HG02642 (cell line): ENCODE results near the gene MYO3A.

Experiments
- ATAC-seq: cut with Tn5 transposase; IDR thresholded peaks from one replicate; pipeline ENCODE4 v1.9.1; 2021; ENCODE audit warnings: mild to moderate bottlenecking; ENCODE audit not compliant: unreplicated experiment, poor library complexity

MYO3A gene, protein sequence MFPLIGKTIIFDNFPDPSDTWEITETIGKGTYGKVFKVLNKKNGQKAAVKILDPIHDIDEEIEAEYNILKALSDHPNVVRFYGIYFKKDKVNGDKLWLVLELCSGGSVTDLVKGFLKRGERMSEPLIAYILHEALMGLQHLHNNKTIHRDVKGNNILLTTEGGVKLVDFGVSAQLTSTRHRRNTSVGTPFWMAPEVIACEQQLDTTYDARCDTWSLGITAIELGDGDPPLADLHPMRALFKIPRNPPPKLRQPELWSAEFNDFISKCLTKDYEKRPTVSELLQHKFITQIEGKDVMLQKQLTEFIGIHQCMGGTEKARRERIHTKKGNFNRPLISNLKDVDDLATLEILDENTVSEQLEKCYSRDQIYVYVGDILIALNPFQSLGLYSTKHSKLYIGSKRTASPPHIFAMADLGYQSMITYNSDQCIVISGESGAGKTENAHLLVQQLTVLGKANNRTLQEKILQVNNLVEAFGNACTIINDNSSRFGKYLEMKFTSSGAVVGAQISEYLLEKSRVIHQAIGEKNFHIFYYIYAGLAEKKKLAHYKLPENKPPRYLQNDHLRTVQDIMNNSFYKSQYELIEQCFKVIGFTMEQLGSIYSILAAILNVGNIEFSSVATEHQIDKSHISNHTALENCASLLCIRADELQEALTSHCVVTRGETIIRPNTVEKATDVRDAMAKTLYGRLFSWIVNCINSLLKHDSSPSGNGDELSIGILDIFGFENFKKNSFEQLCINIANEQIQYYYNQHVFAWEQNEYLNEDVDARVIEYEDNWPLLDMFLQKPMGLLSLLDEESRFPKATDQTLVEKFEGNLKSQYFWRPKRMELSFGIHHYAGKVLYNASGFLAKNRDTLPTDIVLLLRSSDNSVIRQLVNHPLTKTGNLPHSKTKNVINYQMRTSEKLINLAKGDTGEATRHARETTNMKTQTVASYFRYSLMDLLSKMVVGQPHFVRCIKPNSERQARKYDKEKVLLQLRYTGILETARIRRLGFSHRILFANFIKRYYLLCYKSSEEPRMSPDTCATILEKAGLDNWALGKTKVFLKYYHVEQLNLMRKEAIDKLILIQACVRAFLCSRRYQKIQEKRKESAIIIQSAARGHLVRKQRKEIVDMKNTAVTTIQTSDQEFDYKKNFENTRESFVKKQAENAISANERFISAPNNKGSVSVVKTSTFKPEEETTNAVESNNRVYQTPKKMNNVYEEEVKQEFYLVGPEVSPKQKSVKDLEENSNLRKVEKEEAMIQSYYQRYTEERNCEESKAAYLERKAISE (N-terminal part only)

DNA sequence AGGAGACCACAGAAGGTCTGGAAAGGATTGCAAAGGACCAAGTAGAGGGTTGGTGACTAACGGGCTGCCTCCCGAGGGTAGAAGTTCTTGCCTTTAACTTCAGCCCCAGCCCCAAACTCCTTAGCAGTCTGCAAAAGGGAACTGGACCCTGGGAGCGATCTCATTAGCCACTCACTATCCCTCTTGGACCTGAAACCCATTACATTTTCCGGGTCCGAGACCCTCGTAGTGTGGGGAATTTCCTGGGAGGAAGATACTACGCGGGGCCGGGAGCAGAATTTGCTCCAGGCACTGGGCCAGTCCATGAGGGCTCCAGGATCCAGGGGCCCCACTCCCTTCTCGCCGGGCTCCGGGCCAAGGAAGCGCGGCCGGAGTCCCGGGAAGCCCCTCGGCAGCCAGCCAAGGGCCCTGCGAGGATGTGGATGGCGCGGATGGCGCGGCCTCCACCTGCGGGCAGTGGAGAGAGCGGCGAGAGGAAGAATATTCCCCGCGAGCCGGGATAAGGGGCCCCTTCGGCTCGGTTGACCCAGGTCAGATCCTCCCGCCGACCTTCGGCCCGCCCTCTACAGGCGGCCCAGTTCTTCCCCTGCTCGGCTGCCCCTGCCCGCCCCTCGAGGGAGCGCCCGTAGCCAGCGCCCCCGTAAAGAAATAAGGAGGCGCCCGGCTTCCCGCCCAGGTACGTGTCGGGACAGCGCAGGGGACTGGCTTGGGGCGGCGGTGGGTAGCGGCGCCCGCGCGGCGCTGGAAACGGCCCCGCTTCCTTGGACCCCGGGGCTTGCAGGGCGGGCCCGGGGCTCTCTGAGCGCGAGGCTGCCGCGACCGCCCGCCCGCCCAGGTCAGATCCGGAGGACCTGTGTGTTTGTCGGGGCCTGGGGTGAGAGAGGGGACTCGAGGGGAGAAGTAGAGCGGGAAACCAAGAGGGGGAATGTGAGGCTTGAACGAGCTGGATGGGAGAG lies at the start of gene MYO3A:
Gene MYO3A, plus strand, starts transcription at position 577 of the 956 bp plus-strand sequence. CDS start 17,882 bp downstream, outside the sequence.
- ATAC-seq, result no peak

- no peak for ATAC-seq
Measured at GRCh38 chr10:25888627-25889026, 45.4 kb upstream of the MYO3A start.

DNA sequence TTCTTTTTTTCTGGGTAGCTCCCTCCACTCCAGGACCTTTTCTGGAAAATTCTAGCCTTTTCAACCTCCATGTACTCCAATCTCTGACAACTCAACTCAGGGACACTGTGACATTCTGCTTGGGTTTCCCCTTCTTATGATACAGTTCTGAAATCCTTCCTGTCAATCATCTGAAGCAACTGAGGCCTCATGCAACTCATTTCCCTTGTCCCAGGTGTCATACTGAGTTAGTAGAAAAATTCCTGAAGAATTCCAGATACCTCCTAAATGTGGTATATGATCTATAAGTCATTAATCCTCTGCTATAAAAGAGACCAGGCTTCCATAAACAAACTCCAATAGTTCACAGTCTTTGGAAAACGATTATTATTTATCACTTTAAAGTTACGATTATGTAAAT lies 43.0 kb upstream of the MYO3A start:
- ATAC-seq, result no peak

DNA sequence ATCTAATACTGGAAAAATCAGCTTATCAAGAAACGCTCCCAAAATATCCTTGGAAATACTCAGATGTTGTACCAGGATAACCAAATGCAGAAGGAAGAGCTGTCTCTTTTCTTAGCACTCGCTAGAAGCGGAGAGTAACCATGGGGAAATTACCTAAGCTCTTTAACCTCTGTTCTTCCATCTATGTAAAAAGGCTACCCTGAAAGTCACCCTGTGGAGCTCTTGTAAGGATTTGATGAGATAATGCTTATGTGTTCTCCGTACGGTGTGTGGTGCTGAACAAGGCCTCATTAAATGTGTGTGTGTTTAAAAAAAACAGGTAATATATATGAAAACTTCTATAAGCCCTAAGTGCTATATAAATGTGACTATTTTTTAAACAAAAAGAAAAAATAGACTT lies 38.2 kb upstream of the MYO3A start:
- no peak for ATAC-seq

DNA sequence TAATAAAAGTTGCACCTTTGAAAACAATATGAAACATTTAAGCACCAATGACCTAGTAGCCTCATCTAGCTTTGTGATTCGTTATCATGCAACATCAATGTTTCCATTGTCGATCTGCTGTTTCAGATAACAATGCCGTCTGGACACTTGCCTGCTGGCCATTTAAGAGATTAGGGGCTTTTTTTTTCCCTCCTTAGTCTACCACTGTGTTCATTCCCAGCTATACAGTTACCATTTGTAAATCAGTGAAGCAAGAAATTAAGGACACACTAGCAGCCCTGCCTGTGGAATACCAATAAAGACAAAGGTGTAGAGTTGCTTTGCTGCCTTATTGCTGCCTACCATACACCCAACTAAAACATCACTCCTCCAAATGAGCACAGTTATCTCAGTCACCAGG lies 37.6 kb upstream of the MYO3A start:
- no peak for ATAC-seq

DNA sequence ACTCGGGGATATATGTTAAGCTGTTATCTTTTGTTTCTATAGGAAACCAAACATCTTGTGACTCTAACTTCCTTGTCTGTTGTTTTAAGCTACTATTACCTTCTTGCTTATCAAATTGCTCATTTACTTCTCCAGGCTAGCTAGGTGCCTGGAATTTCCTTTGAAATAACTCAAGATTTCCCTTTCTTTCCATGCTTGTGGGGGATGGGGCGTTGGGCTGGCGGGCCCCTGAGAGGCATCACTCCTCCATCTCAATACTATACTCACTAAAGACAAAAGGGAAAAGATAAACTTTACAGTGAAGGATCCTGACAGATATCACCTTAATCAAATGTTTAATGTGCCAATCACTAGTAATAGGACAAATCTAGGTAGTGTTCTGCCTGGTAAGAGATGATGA lies 34.7 kb upstream of the MYO3A start:
- no peak for ATAC-seq

GRCh38 chr10:25901199-25901598 lies 32.8 kb upstream of the MYO3A start:
- no peak for ATAC-seq

GRCh38 chr10:25902002-25902401 lies 32.0 kb upstream of the MYO3A start:
- no peak for ATAC-seq

GRCh38 chr10:25907261-25907660 lies 26.8 kb upstream of the MYO3A start:
- ATAC-seq, result no peak

DNA sequence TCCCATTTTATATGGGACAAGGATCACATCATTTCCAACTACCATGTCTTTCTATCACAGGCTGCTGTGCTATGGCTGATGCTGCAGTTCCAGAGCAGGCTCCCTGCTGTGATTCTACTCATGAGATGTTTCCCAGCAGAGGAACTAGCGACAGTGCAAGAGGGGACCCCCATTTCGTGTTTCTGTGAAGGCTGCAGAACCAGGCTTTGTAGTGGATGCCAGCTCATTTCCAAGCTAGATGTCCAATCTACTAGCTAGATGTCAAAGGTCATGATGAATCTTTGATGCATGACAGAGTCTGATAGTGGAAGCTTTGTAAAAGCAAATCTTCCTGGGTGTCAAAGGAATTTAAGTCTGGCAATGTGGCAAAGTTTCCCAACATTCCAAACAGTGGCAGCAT lies 21.2 kb upstream of the MYO3A start:
- ATAC-seq, result no peak

GRCh38 chr10:25914776-25915175 lies 19.3 kb upstream of the MYO3A start:
- ATAC-seq, result no peak

- no peak for ATAC-seq
Measured at GRCh38 chr10:25934621-25935139, 651 bp downstream of the MYO3A start.

DNA sequence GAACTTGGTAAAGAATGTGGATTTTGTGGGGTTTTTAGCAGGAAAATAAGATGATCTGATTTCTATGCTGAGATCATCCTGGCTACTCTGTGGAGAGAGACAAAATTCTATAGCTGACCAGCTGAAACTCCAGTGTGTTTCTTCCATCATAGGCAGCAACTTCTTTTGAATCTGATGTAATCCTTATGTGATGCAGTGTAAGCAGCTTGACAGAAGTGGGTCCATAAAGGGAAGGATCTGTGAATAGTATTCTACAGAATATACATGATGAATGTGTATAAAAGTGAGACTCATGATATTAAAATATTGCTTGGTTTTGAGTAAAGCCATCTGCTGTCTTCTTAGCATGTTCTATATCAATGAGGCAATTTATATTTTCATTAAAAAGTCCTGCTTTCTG lies 4.4 kb downstream of the MYO3A start:
- ATAC-seq, result no peak

DNA sequence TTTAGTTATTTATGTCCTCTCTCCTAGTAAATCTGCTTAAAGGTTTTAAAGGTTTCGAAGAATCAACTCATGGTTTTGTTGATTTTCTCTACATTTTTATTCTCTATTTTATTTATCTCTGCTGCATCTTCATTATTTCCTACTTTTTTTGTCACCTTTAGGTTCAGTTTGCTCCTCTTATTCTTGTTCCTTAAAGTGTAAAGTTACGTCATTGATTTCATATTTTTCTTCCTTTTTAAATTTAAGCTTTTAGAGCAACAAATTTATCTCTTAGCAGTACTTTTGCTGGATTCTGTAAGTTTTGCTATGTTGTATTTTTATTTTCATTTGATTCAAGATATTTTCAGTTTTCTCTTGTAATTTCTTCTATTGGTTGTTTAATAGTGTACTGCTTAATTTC lies 10.7 kb downstream of the MYO3A start:
- ATAC-seq, result no peak

- ATAC-seq, result no peak
Measured at GRCh38 chr10:25952857-25953256, 18.8 kb downstream of the MYO3A start.

DNA sequence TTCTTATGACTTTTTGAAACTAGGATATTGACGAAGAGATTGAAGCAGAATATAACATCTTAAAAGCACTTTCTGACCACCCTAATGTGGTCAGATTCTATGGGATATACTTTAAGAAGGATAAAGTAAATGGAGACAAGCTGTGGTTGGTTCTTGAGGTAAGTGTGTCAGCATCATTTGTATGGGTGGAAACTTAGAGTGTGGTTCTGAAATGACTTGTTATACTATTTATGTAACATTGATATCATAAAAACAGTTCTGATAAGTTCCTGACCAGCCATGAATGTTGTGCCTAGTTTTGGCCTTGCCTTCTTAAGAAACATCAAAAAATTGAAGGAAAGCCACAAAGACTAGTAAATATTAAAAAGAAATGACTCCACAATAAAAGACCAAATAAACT lies 20.8 kb downstream of the MYO3A start:
- no peak for ATAC-seq

DNA sequence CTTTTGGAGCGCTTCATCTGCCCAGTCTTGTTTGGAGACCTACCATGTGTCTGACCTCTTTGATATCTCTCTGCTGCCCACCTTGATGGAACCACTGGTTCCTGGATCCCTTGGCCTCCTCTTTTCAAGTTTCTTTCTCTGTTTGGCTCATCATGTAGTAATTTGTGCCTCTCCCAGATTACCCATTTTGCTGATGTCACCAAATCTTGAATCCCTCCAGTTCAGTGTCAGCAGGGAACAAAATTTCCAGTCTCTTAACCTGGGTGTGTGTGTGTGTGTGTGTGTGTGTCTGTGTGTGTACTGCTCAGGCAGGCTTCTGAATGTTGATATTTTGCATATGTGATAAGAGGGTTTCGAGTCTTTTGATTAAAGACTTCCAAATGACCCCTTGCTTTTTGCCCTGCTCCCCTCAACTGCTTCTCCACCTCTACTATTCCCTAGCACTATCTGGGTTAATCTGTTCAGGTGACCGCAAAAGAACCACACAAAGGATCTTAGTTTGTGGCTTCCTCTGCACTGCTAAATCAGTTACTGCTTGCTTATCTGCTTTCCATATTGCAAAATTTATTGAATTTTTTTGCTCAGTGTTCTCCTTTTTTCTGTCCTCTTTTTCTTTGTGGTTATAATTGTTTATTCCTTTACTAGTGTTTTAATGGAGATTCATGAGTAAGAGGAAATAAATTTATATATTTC lies 25.7 kb downstream of the MYO3A start:
- no peak for ATAC-seq

DNA sequence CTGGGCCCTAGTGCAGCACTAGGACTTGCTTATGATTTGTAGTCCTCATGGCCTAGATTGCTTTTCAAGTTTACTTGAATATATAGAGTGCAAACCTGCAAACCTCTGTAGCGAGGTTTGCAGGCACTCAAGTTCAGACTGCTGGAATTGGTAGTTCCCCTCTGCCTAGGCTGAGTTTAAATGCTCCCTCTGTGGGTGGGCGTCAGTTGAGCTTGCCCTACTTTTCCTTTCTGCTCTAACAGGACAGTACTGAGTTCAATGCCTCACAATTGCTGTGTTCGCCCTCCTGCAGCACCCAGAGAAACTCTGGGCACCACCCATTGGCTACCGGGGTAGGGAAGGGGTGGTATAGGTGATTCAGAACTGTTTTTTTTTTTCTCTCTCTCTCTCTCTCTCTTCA lies 31.6 kb downstream of the MYO3A start:
- no peak for ATAC-seq

- ATAC-seq, result no peak
Measured at GRCh38 chr10:25966844-25967243, 32.8 kb downstream of the MYO3A start.
